GM18519 (cell line): ENCODE measurements around the gene TSPOAP1.

ENCODE experiments used
- ATAC-seq: cut with Tn5 transposase; IDR thresholded peaks from one replicate; pipeline ENCODE4 v1.9.1; 2021; ENCODE audit warnings: mild to moderate bottlenecking, moderate library complexity; ENCODE audit not compliant: unreplicated experiment, low FRiP score

The TSPOAP1 gene

DNA sequence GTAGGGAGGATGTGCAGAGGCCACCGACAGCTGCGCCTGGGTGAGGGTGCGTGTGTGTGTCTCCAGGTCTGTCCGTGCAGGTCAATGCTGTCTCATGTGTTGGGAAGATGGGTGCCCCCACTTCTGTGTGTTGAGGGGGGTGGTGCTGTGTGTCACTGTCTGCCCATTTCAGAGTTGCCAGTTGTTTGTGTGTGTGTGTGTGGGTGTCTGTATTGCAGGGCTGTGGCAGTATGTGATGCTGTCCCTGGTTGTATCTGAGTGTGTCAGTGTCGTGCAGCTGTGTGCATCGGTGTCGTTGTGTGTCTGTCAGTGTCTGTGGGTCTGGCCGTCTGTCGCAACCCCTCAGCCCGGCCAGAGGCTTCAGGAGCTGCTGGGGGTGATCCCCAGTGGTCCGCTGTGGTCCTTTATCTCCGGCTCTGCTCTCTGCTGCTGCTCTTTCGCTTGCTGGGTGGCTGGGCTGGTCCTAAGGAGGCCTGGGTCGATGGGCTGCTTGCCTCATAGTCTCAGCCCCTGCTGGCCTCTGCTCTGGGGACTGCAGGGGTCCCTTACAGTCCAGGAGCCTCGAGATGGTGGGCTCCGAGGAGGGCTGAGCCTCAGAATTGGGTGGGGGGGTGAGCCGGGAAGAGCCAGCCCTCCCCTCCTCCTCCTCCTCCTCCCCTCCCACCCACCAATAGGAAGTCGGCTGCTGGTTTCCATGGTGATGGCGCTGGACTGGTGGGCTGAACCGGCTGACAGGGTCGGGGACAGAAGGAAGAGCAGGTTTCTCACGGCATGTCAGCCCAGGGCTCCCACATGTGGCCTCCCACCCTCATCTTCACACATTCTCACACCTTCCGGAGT, at the start of gene TSPOAP1:
TSPOAP1 (minus strand) TSS at position 601 of the 840 bp plus-strand sequence. CDS start 875 bp downstream, outside the sequence.
- peak; percentile 0 for ATAC-seq

- ATAC-seq, result no peak
These were observed 49.1 kb upstream of the TSPOAP1 start for GRCh38 chr17:58377661-58378060.

DNA sequence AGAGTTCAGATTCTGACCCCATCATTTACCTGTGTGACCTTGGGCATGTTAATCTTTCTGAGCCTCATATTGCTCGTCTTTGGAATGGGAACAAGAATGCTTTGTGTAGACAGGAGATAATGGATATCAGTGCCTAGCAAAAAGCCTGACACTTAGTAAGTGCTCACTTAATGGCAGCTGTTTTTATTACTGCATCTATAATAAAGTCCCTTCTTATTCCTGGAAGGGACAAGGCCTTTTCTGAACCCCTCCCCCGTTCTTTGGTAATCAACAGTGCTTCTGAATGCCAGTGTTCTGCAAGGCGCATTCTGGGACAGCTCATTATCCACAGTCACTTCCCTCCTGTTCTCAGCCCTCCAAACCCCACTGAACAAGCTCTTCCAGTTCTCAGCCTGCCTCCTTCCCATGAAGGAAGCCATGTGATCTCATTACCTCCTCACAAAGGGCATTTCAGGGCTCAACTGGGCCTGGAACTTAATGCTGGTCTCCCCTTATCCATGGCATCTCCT, 48.6 kb upstream of the TSPOAP1 start:
- no peak for ATAC-seq

- no peak for ATAC-seq
These were observed 47.9 kb upstream of the TSPOAP1 start for GRCh38 chr17:58376472-58377000.

DNA sequence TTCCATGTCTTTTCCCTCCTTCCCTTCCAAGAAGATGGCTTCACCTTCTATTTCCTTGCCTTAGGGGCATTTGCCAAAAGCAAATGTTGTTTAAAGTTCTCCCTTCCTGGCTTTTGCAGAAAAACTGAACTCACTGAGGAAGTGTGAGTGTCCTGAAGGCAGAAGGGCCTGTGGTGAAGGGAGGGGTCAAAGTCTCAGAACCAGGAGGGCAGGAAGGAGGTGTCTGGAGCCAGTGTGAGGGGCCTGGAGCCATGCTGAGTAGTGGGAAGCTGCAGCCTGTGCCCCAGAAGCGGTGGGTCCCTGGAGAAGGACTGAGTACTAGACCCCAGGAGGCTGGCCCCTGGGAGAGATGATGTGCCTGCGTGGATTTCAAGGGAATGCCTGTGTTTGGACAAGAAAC, 47.2 kb upstream of the TSPOAP1 start:
- ATAC-seq, result no peak

DNA sequence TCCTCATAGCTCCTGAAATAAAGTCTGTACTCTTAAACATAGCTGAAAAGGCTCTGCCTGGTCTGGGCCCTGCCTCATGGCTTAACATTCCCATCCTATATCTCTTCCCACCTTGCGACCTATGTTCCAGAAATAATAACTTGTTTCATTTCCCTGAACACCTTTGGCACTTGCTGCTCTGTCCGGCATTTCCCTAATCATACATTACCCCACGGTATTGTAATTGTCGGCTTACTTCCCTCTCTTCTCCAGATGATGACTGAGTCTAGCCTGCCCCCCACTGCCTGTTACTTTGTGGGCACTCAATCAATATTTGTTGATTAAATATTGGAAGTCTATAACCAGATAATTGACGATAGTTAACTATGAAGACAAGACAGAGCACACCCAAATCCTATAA, 46.7 kb upstream of the TSPOAP1 start:
- ATAC-seq, result no peak

DNA sequence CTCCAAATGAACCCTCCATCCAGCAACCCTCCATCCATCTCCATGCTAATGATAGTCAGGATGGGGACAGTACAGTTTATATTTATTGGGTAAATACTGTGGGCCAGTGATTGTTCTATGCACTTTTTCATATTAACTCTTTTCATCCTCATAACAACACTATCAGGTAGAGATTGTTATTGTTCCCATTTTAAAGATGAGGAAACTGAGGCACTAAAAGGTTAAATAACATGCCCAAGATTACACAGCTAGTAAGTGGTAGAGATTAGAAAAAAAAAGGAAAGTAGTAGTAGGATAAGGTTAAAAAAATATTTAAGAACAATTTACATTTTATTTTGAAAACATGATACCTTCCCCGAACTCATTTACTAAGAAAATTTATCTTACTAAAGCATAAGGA, 45.3 kb upstream of the TSPOAP1 start:
- ATAC-seq, result no peak

DNA sequence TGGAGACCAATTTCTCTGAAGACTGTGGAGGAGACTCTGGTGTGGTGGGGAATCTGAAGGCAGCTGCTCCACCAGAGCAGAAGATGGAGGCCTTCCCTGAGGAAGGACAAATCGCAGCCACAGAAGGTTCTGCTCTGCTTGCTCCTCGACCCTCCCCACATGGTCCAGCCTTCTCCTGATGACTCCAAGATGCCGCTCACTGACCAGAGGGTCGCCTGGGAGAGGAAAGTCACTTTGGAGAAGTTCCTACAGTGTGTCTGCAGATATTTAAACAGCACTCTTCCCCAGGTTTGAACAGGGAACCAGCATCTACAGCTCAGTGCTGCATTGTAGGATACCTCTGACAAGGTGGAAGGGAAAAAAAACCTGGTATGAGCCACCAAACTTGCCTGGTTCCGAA, 44.4 kb upstream of the TSPOAP1 start:
- ATAC-seq, result no peak

DNA sequence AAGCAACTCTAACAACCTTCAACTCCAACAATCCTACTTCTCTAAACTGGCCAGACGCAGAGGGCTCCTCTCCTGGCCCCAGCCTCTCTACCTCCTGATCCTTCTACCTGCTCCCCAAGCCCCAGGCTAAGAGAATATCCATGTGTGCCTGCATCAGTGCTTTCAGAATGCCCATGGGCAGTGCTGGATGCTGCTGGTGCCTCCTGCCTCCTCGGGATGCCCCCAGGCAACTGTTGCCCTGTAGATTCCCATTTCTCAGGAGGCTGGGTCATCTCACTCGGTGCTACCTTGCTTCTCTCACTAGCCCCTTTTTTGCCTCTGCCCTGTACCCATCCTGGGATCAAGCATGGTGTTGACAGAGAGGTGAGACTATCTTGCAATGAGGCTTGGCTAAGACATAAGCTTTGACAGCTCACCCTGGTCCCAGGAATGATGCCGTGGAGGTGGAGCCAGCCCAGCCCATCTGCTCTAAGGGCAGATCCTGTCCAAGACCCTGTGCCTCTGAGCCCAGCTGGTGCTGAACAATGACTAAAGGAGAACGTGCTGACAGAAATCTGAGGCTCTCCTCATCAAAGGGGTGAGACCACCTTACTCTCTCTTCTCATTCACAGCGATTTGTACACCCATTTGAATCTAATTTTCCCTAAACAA, 42.8 kb upstream of the TSPOAP1 start:
- ATAC-seq, result no peak

- ATAC-seq, result no peak
These were observed 42.1 kb upstream of the TSPOAP1 start for GRCh38 chr17:58370716-58371115.

GRCh38 chr17:58370309-58370708, 41.7 kb upstream of the TSPOAP1 start:
- no peak for ATAC-seq

DNA sequence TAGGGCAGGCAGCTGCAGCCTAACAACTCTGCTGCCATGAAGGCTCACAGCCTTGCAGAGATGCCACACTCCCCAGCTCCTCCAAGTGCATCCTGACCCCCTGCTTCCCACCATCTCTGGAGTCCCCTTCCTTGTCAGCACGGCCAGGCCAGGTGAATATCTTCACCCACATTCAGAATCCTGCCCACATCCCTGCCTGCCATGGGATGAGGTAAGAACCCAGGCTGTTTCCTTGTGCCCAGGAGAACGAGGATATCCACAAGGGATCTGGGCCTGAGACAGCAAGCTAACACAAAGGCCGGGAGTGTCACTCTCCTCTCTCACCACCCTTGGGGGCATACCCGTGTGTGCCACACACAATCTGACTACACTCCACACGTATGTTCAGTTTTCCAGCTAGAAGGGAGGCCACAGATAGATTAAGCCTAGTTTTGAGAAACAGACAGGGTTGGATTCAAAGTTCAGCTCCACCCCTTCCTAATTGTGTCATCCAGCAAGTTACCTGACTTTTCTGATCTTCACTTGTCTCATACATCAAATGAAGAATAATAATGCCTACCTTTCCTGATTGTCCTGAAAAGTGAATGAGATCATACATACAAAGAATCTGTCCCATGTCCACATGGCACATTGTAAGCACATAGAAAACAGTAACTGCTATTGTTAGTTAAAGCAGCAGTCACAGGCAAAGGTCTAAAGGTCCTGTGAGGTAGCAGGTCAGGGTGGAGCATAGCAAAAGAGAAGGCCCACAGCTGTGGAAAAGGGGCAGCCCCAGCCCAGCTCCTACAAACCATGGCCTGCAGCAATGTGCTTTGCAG, 40.8 kb upstream of the TSPOAP1 start:
- ATAC-seq, result no peak

DNA sequence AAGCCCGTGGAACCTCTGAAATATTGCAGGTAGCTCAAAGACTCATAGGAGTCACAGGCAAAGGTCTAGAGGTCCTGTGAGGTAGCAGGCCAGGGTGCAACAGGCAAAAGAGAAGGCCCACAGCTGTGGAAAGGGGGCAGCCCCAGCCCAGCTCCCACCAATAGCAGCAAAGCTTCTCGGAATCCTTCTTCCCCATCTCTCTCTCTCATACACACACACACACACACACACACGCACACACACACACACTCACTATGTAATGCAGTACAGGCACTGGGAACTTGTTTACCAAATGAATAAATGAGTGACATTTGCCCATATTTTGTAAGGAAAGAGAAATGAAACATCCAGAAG, 40.2 kb upstream of the TSPOAP1 start:
- ATAC-seq, result no peak

DNA sequence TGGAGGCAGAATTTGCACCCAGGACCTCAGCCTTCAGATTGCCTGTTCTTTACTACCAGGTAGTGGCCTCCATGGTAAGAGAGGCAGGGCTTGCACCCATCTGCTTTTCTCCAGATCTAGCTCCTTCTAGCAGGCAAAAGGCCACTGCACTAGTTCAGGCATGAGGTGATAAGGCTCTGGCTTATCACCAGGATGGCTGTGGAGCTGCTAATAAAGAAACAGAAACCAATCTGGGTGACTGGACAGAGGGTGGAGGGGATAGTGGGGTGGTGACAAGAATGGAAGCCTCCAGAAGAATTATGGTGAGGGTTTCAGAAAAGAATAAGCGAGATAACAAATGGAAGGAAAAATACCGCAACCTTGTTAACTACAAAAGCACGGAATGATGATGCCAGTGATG, 38.9 kb upstream of the TSPOAP1 start:
- no peak for ATAC-seq

DNA sequence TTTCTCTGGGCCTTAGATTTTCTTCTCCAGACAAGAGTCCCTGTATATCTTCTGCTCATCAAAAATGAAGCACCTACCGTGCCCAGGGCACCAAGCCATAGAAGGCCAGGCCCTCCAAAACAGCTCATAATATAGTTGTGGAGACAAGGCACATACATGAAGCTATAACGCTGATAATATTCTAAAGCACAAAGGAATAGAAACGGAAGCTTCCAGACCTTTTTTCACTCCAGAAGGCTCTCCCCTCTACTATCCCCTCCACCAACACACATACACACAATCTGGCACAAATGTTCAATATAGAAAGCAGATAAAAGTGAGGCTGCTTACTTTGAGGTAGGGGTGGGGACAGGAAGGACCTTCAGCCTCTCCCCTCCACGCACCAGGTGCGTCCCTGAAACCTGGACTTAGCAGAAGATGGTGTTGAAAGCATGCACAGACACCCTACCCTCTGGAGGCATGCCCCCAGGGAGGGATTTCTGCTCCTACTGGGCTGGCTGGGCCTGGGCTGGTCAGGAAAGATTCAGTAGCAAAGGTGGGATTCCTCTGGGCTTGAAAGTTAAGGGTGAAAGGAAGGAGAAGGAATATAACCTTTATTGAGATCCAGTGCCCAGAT, 37.5 kb upstream of the TSPOAP1 start:
- ATAC-seq, result no peak

GRCh38 chr17:58365185-58365979, 36.8 kb upstream of the TSPOAP1 start:
- ATAC-seq, result no peak

GRCh38 chr17:58364270-58364942, 35.8 kb upstream of the TSPOAP1 start:
- no peak for ATAC-seq

GRCh38 chr17:58363457-58364185, 35.0 kb upstream of the TSPOAP1 start:
- no peak for ATAC-seq
